HFF-Myc (cell line): ENCODE results near the gene URM1.

Source experiments
- DNase-seq: peaks from one replicate; pipeline ENCODE4 v3.0.0-alpha.2; 2011; ENCODE audit warnings: low read depth; ENCODE audit errors: extremely low read depth
- H3K4me3 ChIP-seq: replicated peaks from 2 replicates; pipeline ENCODE4 v1.5.1; 2011; ENCODE audit warnings: low read depth, mild to moderate bottlenecking, control low read depth, low read length
- CTCF ChIP-seq: IDR thresholded peaks from 2 replicates; pipeline ENCODE4 v1.5.1; 2012; ENCODE audit warnings: mild to moderate bottlenecking, low read depth, low read length, control low read depth; ENCODE audit errors: missing control alignments

URM1 gene

GRCh38 chr9:128390813-128391711 is 19.9 kb downstream of the URM1 start:
- no peak for DNase-seq
- no peak overlapping the region for H3K4me3 ChIP-seq
- no peak for TF ChIP-seq CTCF

GRCh38 chr9:128391956-128392301 is 20.8 kb downstream of the URM1 start:
- DNase-seq, result no peak
- no peak overlapping the region for H3K4me3 ChIP-seq
- no peak for TF ChIP-seq CTCF

GRCh38 chr9:128392302-128393144 is 21.3 kb downstream of the URM1 start:
- no peak overlapping the region for H3K4me3 ChIP-seq
- TF ChIP-seq CTCF, result no peak

GRCh38 chr9:128393145-128393775 is 22.1 kb downstream of the URM1 start:
- DNase-seq, result no peak
- no peak overlapping the region for H3K4me3 ChIP-seq
- no peak for TF ChIP-seq CTCF

More at GRCh38 chr9:128392302-128393144, 21.3 kb downstream of the URM1 start:
- DNase-seq, result no peak

GRCh38 chr9:128393970-128394369 is 22.8 kb downstream of the URM1 start:
- DNase-seq, result no peak
- TF ChIP-seq CTCF, result no peak
- H3K4me3 ChIP-seq, result no peak overlapping the region

- H3K4me3 ChIP-seq, result no peak overlapping the region
- DNase-seq, result no peak
- no peak for TF ChIP-seq CTCF
Observed at GRCh38 chr9:128394379-128395168, 23.4 kb downstream of the URM1 start.
